Measurements from ENCODE around the gene TMC2. TPM values are rescaled to one million over a fixed set of nuclear protein-coding genes. Genes with fewer than 3 reads are reported as not detected.

The TMC2 gene
- total and polyA plus RNA-seq, 3 donors from 2014 or later: 0.56 to 0.63 (median 0.59) TPM

DNA sequence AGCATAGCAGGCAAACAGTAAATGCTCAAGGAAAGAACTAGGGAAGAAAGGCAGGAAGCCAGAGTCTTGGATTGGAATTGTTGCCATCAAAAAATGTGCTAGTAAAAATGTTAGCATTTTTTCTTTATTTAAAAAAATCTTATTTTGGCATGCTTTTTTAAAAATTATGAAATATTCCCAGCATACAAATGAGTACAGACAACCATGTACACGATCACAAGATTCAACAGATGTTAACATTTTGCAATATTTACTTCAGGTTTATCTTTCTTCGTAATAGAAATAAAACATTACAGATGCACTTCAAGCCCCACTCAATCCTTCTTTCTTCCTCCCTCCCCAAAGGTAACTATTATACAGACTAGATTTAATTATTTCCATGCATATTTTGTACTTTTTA lies 88.7 kb downstream of the TMC2 start:
- Histone ChIP-seq H3K27me3 (no peaks in the 10 kb centered on the region), H3K27ac (no peak overlapping the region), H3K9me3 (no peaks in the 10 kb centered on the region), H3K36me3 (ENCODE audit: low read depth, missing control alignments) (no peaks in the 10 kb centered on the region), H3K4me1 (no peaks in the 10 kb centered on the region), H3K4me3 (no peak overlapping the region)
- intact Hi-C loops (cut with DNase I; ENCODE audit: low total_unique reads): no loop called here
- DNase-seq: no peak
- WGBS, 2 donors: 82 to 85% methylated on average over 2 of the region's 2 CpGs
- TF ChIP-seq POLR2A (IDR thresholded peaks at IDR 0.05): no peak
- TF ChIP-seq, protein P1, sequence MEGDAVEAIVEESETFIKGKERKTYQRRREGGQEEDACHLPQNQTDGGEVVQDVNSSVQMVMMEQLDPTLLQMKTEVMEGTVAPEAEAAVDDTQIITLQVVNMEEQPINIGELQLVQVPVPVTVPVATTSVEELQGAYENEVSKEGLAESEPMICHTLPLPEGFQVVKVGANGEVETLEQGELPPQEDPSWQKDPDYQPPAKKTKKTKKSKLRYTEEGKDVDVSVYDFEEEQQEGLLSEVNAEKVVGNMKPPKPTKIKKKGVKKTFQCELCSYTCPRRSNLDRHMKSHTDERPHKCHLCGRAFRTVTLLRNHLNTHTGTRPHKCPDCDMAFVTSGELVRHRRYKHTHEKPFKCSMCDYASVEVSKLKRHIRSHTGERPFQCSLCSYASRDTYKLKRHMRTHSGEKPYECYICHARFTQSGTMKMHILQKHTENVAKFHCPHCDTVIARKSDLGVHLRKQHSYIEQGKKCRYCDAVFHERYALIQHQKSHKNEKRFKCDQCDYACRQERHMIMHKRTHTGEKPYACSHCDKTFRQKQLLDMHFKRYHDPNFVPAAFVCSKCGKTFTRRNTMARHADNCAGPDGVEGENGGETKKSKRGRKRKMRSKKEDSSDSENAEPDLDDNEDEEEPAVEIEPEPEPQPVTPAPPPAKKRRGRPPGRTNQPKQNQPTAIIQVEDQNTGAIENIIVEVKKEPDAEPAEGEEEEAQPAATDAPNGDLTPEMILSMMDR (IDR thresholded peaks at IDR 0.05): no peak

- H3K27ac ChIP-seq: no peak overlapping the region
- 67 to 88% methylated on average over 9 of the region's 9 CpGs for WGBS, 2 donors
- H3K4me1 ChIP-seq: no peaks in the 10 kb centered on the region
- TF ChIP-seq, protein P1 (IDR thresholded peaks at IDR 0.05): no peak
- TF ChIP-seq POLR2A (IDR thresholded peaks at IDR 0.05): no peak
- no peaks in the 10 kb centered on the region for H3K9me3 ChIP-seq
- no peaks in the 10 kb centered on the region for H3K27me3 ChIP-seq
- no peaks in the 10 kb centered on the region for H3K36me3 ChIP-seq (ENCODE audit: low read depth, missing control alignments)
- no peak overlapping the region for H3K4me3 ChIP-seq
- intact Hi-C loops (cut with DNase I; ENCODE audit: low total_unique reads): no loop called here
- no peak for DNase-seq
These were observed 90.6 kb downstream of the TMC2 start for GRCh38 chr20:2626853-2627541.

DNA sequence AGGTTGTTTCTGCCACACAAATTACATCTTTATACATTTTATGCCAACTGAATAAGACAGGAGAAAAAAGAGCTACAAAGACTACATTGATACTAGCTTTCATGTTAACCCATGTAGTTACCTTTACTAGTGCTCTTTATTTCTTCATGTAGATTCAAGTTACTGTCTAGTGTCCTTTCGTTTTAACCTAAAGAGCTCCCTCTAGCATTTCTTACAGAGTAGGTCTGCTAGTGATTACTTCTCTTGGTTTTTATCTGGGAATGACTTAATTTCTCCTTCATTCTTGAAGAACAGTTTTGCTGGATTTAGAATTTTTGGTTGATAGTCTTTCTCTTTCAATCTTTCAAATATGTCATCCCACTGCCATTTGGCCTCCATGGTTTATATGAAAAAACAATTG lies 94.9 kb downstream of the TMC2 start:
- no peak for DNase-seq
- no peak overlapping the region for H3K27ac ChIP-seq
- H3K4me1 ChIP-seq: no peaks in the 10 kb centered on the region
- TF ChIP-seq, protein P1 (IDR thresholded peaks at IDR 0.05): no peak
- no peak for TF ChIP-seq POLR2A (IDR thresholded peaks at IDR 0.05)
- WGBS, 2 donors: 13 to 52% methylated on average over 1 of the region's 1 CpG
- intact Hi-C loops (cut with DNase I; ENCODE audit: low total_unique reads): no loop called here
- no peaks in the 10 kb centered on the region for H3K9me3 ChIP-seq
- H3K27me3 ChIP-seq: no peaks in the 10 kb centered on the region
- no peaks in the 10 kb centered on the region for H3K36me3 ChIP-seq (ENCODE audit: low read depth, missing control alignments)
- H3K4me3 ChIP-seq: no peak overlapping the region

- WGBS, 2 donors: 0 to 13% methylated on average over 1 of the region's 1 CpG
- H3K9me3 ChIP-seq: no peaks in the 10 kb centered on the region
- no peak overlapping the region for H3K27ac ChIP-seq
- TF ChIP-seq POLR2A (IDR thresholded peaks at IDR 0.05): no peak
- TF ChIP-seq, protein P1 (IDR thresholded peaks at IDR 0.05): no peak
- no peaks in the 10 kb centered on the region for H3K27me3 ChIP-seq
- DNase-seq: no peak
- intact Hi-C loops (cut with DNase I; ENCODE audit: low total_unique reads): no loop called here
- no peaks in the 10 kb centered on the region for H3K36me3 ChIP-seq (ENCODE audit: low read depth, missing control alignments)
- no peaks in the 10 kb centered on the region for H3K4me1 ChIP-seq
- H3K4me3 ChIP-seq: no peak overlapping the region
These were observed 97.0 kb downstream of the TMC2 start for GRCh38 chr20:2633381-2633780.

- Histone ChIP-seq H3K36me3 (ENCODE audit: low read depth, missing control alignments) (no peaks in the 10 kb centered on the region), H3K4me3 (no peak overlapping the region), H3K4me1 (no peaks in the 10 kb centered on the region), H3K9me3 (no peaks in the 10 kb centered on the region), H3K27ac (no peak overlapping the region), H3K27me3 (no peaks in the 10 kb centered on the region)
- TF ChIP-seq, protein P1 (IDR thresholded peaks at IDR 0.05): no peak
- TF ChIP-seq POLR2A (IDR thresholded peaks at IDR 0.05): no peak
- intact Hi-C loops (cut with DNase I; ENCODE audit: low total_unique reads): no loop called here
- no peak for DNase-seq
- 78 to 83% methylated on average over 6 of the region's 6 CpGs for WGBS, 2 donors
These were observed 100.9 kb downstream of the TMC2 start for GRCh38 chr20:2637246-2637645.
